GM19463 (cell line): ENCODE measurements around the gene TNFAIP2.
"Not testable (repeated sequence)": the region's sequence is repeated elsewhere in the genome, so short reads cannot be mapped to it uniquely, and the experiment has no call there.

ENCODE experiments used
- ATAC-seq: cut with Tn5 transposase; IDR thresholded peaks from one replicate; pipeline ENCODE4 v1.9.1; 2021; ENCODE audit warnings: mild to moderate bottlenecking, moderate library complexity; ENCODE audit not compliant: unreplicated experiment

The TNFAIP2 gene

GRCh38 chr14:103155010-103155409, 31.7 kb downstream of the TNFAIP2 start:
- ATAC-seq: no peak

DNA sequence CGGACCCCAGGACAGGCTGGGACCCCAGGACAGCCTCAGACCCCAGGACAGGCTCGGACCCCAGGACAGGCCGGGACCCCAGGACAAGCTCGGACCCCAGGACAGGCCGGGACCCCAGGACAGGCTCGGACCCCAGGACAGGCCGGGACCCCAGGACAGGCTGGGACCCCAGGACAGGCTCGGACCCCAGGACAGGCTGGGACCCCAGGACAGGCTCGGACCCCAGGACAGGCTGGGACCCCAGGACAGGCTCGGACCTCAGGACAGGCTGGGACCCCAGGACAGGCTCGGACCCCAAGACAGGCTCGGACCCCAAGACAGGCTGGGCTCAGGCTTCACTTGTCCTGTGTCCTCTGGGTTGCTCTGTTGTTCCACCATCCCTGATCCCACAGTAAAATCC, 32.2 kb downstream of the TNFAIP2 start:
- not testable (repeated sequence) for ATAC-seq

GRCh38 chr14:103155826-103156394, 32.6 kb downstream of the TNFAIP2 start:
- no peak for ATAC-seq

DNA sequence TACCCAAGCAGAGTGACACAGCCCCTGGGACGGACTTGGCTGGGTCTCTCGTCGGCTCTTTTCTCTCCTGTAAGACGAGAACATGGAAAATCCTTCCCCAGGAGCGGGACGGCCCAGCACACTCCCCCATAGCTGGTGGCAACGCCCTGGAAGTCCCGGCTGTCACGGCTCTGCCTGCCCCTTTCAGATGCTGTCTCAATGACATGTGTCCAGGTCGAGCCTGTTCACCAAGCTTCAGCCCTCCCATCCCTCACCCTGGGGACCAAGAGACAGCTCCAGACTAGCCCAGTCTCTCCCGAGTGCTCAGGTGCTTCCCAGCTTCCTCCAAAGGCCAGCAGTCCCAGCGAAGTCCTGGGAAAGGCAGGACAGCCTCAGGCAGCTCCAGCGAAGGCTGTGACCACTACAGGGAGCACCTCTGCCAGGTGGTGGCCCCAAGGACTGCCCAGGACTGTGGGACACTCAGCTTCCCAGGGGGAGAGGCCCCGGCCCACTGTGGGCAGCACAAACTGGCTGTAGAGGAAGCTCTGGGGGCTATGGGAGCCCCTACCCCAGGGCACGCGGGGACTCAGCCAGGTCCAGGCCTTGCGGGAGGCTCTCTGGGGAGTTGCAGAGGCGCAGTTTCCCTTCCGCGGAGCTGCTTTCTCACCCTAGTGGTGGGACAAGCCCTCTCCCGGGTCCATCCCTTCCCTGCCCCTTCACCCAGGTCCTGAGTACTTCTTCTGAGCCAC, 33.6 kb downstream of the TNFAIP2 start:
- ATAC-seq: no peak

- ATAC-seq: no peak
Observed at GRCh38 chr14:103157969-103158368, 34.7 kb downstream of the TNFAIP2 start.

GRCh38 chr14:103158688-103159087, 35.4 kb downstream of the TNFAIP2 start:
- no peak for ATAC-seq

GRCh38 chr14:103160321-103161053, 37.2 kb downstream of the TNFAIP2 start:
- no peak for ATAC-seq

GRCh38 chr14:103161054-103161397, 37.8 kb downstream of the TNFAIP2 start:
- no peak for ATAC-seq

GRCh38 chr14:103163199-103163598, 39.9 kb downstream of the TNFAIP2 start:
- ATAC-seq: no peak

GRCh38 chr14:103164006-103164405, 40.7 kb downstream of the TNFAIP2 start:
- ATAC-seq: no peak

DNA sequence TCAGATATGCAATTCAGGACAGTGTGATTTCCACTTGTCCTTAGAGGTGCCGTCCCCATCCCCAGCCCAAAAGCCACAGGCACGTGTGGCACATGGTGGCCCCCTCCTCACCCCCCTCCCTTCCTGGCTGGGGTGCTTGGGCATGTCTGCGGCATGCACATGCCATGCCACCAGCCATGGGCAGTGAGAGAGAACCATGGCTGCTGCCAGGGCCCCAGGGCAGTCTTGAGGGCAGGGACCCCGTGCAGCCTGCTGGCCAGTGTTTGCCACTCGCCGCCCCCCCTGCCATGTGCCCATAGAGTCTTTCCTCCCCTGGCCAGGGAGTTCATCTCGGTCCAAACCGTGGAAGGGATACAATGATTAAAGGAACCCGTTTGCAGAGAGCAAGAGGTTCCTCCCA, 41.5 kb downstream of the TNFAIP2 start:
- ATAC-seq: no peak

GRCh38 chr14:103165323-103165722, 42.1 kb downstream of the TNFAIP2 start:
- ATAC-seq: no peak

GRCh38 chr14:103169954-103170353, 46.7 kb downstream of the TNFAIP2 start:
- ATAC-seq: no peak

DNA sequence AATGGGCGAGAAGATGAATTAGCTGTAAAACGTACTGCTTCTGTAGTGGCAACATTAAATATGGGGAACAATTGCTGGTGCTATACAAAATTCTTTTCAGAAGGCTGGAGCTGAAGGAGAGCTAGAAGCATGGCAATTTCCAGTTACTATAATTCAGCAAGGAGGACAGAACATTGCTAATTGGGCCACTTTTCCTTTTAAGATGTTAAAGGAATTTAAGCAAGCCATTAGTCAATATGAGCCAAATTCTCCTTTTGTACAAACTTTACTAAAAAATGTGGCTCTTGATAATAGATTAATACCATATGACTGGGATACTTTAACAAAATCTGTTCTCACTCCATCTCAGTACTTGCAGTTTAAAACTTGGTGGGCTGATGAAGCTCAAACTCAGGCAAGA, 47.9 kb downstream of the TNFAIP2 start:
- ATAC-seq: not testable (repeated sequence)

DNA sequence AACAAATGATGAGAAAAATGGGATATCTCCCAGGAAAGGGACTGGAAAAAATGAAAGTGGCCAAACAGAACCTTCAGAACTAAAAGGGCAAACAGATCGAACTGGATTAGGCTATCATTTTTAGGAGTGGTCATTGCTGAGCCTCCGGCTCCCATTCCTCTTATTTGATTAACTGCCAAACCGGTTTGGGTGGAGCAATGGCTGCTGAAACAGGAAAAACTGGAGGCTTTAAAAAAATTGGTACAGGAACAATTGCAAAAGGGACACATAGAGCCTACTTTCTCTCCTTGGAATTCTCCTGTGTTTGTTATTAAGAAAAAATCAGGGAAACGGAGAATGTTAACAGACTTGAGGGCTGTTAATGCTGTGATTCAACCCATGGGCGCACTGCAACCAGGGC, 49.7 kb downstream of the TNFAIP2 start:
- ATAC-seq: no peak

- not testable (repeated sequence) for ATAC-seq
Observed at GRCh38 chr14:103173887-103174286, 50.6 kb downstream of the TNFAIP2 start.

GRCh38 chr14:103176176-103176575, 52.9 kb downstream of the TNFAIP2 start:
- not testable (repeated sequence) for ATAC-seq

- ATAC-seq: no peak
Observed at GRCh38 chr14:103177376-103177775, 54.1 kb downstream of the TNFAIP2 start.

DNA sequence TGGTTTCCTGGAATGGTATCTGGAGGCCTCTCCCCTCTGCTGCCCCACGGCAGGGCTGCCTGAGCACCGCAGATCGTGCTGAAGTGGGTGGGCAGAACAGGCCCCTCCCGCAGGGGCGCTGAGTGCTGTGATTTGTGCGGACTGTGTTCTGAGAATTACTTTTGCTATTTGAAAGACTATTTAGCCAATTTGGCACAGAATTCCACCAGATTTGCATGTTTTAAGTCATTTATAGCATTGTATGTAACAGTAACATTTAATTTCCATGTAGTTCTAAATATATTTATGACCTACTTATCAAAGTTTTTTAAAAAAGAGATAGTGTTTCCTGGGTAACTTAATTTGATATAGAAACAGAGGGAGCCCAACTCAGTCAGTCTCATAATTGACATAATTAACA, 55.3 kb downstream of the TNFAIP2 start:
- ATAC-seq: no peak

GRCh38 chr14:103179094-103179493, 55.8 kb downstream of the TNFAIP2 start:
- ATAC-seq: no peak

- ATAC-seq: no peak
Observed at GRCh38 chr14:103180331-103180730, 57.1 kb downstream of the TNFAIP2 start.

- no peak for ATAC-seq
Observed at GRCh38 chr14:103184046-103184445, 60.8 kb downstream of the TNFAIP2 start.
